Measurements from ENCODE around the gene PRKCH.
"Not testable (repeated sequence)": the region's sequence is repeated elsewhere in the genome, so short reads cannot be mapped to it uniquely, and the experiment has no call there.

PRKCH gene

DNA sequence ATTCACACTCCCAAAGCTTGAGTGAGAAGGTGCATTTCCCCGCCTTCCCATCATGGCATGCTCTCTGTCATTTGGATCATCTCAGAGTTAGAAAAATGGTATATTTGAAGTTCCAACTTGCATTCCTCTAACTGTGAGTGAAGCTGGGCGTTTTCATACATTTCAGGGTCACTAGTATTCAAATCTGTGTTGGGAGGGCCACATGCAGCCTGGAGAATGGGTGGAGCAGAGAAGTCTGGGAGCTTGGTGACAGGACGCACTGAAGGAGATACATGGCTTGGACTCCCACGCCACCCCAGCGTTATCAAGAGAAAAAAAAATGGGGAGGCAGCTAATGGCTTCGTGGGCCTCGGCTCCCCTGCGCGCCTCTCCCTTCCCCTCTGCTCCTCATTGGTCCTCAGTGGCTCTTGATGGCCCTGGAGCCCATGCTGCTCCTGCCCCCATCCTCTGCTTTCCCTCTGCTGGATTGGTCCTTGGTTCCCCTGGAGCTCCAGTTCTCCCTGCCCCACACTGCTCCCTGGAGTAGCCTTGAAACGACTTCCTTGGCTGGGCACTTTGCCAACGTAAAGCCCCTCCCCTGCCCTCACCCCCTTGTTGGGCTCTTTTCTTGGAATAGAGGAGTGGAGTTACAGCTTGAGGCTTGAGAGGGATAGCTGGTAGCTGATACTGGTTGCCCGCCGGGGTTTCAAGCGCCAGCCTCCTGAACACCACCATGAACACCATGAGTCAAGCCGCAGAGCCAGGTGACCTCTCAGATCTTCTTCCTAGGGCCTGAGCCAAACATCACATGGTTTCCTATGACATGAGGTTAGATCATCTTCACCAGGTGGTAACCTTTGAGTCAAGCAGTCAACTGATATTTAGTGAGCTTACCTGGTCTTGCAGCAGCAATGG lies 139.6 kb downstream of the PRKCH start:
- H3K36me3 Mint-ChIP-seq (ENCODE audit: low read depth) = peaks cover 95% of the 10 kb centered on the region
- H3K9me3 Mint-ChIP-seq = peaks cover 4% of the 10 kb centered on the region
- H3K27ac Mint-ChIP-seq = peak overlapping the region; percentile 94
- H3K27me3 Mint-ChIP-seq = no peaks in the 10 kb centered on the region
- H3K4me1 Mint-ChIP-seq (ENCODE audit: low read depth) = peaks cover 88% of the 10 kb centered on the region
- peak overlapping the region; percentile 19 for H3K4me3 Mint-ChIP-seq

- Mint-ChIP-seq H3K4me3 (peak overlapping the region; percentile 49), H3K4me1 (ENCODE audit: low read depth) (peaks cover 80% of the 10 kb centered on the region), H3K27ac (peak overlapping the region; percentile 94), H3K36me3 (ENCODE audit: low read depth) (peaks cover 96% of the 10 kb centered on the region), H3K27me3 (no peaks in the 10 kb centered on the region), H3K9me3 (peaks cover 4% of the 10 kb centered on the region)
These were observed 140.5 kb downstream of the PRKCH start for GRCh38 chr14:61461808-61462275.

- peaks cover 96% of the 10 kb centered on the region for H3K36me3 Mint-ChIP-seq (ENCODE audit: low read depth)
These were observed 141.3 kb downstream of the PRKCH start for GRCh38 chr14:61462566-61463193.

GRCh38 chr14:61463664-61464285 lies 142.4 kb downstream of the PRKCH start:
- no peaks in the 10 kb centered on the region for H3K27me3 Mint-ChIP-seq
- peak overlapping the region; percentile 71 for H3K27ac Mint-ChIP-seq
- H3K9me3 Mint-ChIP-seq = peaks cover 4% of the 10 kb centered on the region
- H3K4me1 Mint-ChIP-seq (ENCODE audit: low read depth) = peaks cover 77% of the 10 kb centered on the region
- peaks cover 95% of the 10 kb centered on the region for H3K36me3 Mint-ChIP-seq (ENCODE audit: low read depth)
- no peak overlapping the region for H3K4me3 Mint-ChIP-seq

More at GRCh38 chr14:61462566-61463193, 141.3 kb downstream of the PRKCH start:
- Mint-ChIP-seq H3K27me3 (no peaks in the 10 kb centered on the region), H3K9me3 (peaks cover 4% of the 10 kb centered on the region), H3K4me3 (no peak overlapping the region), H3K27ac (peak overlapping the region; percentile 94), H3K4me1 (ENCODE audit: low read depth) (peaks cover 77% of the 10 kb centered on the region)

GRCh38 chr14:61464539-61465320 lies 143.4 kb downstream of the PRKCH start:
- Mint-ChIP-seq H3K36me3 (ENCODE audit: low read depth) (peaks cover 89% of the 10 kb centered on the region), H3K27ac (peak overlapping the region; percentile 8), H3K4me1 (ENCODE audit: low read depth) (peaks cover 80% of the 10 kb centered on the region)
- not testable (repeated sequence) for H3K4me3 Mint-ChIP-seq, H3K27me3 Mint-ChIP-seq, H3K9me3 Mint-ChIP-seq

DNA sequence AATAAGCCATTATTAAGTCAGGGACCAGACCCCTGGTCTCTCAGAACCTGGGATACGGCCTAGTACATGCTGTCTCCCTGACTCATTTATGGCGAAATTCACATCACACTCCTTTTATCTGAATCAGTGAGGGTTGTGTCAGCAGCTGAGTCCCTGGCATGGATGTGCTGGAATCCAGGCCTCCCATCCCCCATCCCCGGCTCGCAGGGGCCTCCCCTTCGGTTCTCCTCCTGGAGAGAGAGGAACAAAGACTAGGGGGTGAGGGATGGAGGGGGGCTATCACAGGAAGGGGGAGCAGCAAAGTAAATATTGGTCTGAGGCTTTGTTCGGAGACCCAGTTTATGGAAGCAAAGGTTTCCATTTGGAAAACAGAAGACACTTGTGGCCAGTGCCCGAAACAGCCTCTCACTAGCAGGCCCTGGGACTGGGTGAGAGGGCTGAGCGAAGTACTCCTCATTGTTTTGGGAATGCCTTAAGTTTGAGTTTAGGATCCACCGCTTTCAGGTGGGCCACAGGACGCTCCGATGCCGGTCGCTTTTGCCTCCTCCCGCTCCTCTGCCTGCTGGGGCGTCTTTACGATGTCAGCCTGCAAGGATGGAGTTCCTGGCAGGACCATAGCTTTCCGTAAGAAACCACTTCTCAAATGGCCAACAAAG lies 145.0 kb downstream of the PRKCH start:
- Mint-ChIP-seq H3K4me1 (ENCODE audit: low read depth) (peaks cover 82% of the 10 kb centered on the region), H3K27me3 (no peaks in the 10 kb centered on the region), H3K4me3 (no peak overlapping the region), H3K27ac (peak overlapping the region; percentile 29), H3K9me3 (no peaks in the 10 kb centered on the region), H3K36me3 (ENCODE audit: low read depth) (peaks cover 89% of the 10 kb centered on the region)

DNA sequence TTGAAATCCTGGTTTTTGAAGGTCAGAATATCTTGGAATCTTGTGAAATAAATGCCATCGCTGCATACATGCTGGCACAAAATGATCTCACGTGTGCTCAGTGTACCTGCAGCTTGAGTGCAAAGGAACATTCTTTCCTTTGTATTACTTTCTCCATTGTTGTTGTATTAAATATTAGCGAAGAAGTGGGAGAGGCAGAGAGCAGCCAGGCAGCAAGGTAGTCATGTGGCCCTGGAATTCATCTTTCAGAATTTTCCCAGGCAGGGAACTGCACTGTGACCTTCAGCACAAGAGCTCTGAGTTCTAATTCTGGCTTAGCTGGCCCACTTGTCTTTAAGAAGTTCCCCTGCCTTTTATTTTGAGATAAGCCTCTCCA lies 145.5 kb downstream of the PRKCH start:
- Mint-ChIP-seq H3K4me1 (ENCODE audit: low read depth) (peaks cover 82% of the 10 kb centered on the region), H3K9me3 (no peaks in the 10 kb centered on the region), H3K27me3 (no peaks in the 10 kb centered on the region), H3K27ac (peak overlapping the region; percentile 62), H3K36me3 (ENCODE audit: low read depth) (peaks cover 88% of the 10 kb centered on the region), H3K4me3 (no peak overlapping the region)

GRCh38 chr14:61467296-61467695 lies 145.9 kb downstream of the PRKCH start:
- peaks cover 82% of the 10 kb centered on the region for H3K4me1 Mint-ChIP-seq (ENCODE audit: low read depth)
- H3K27ac Mint-ChIP-seq = peak overlapping the region; percentile 62
- no peaks in the 10 kb centered on the region for H3K27me3 Mint-ChIP-seq
- peaks cover 84% of the 10 kb centered on the region for H3K36me3 Mint-ChIP-seq (ENCODE audit: low read depth)
- H3K9me3 Mint-ChIP-seq = no peaks in the 10 kb centered on the region
- no peak overlapping the region for H3K4me3 Mint-ChIP-seq

GRCh38 chr14:61468063-61468825 lies 146.9 kb downstream of the PRKCH start:
- Mint-ChIP-seq H3K27me3 (no peaks in the 10 kb centered on the region), H3K9me3 (peaks cover 1% of the 10 kb centered on the region), H3K36me3 (ENCODE audit: low read depth) (peaks cover 82% of the 10 kb centered on the region), H3K4me1 (ENCODE audit: low read depth) (peaks cover 83% of the 10 kb centered on the region), H3K27ac (peak overlapping the region; percentile 73), H3K4me3 (no peak overlapping the region)

- Mint-ChIP-seq H3K4me3 (peak overlapping the region; percentile 84), H3K27me3 (no peaks in the 10 kb centered on the region), H3K9me3 (peaks cover 3% of the 10 kb centered on the region), H3K4me1 (ENCODE audit: low read depth) (peaks cover 87% of the 10 kb centered on the region), H3K27ac (peak overlapping the region; percentile 99), H3K36me3 (ENCODE audit: low read depth) (peaks cover 78% of the 10 kb centered on the region)
These were observed 148.4 kb downstream of the PRKCH start for GRCh38 chr14:61469781-61470180.

- H3K27ac Mint-ChIP-seq = peak overlapping the region; percentile 99
- peaks cover 3% of the 10 kb centered on the region for H3K9me3 Mint-ChIP-seq
- peaks cover 78% of the 10 kb centered on the region for H3K36me3 Mint-ChIP-seq (ENCODE audit: low read depth)
- H3K4me1 Mint-ChIP-seq (ENCODE audit: low read depth) = peaks cover 88% of the 10 kb centered on the region
- H3K27me3 Mint-ChIP-seq = no peaks in the 10 kb centered on the region
- H3K4me3 Mint-ChIP-seq = peak overlapping the region; percentile 84
These were observed 149.0 kb downstream of the PRKCH start for GRCh38 chr14:61470261-61470960.

DNA sequence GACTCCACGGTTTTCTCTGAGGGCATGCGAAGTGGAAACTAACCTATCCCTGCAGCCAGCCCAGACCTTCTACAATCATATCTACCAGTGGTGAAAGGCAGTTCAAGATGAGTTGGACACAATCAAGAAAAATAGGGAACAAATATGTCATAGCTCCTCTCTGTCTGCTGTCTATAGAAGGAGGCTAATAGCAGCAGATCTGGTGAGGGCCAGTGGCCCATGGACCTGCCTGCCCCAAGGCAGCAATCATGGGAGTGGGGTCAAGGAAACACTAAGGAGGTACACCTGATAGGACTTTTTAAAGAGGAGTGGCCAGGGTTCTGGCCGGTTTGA lies 149.5 kb downstream of the PRKCH start:
- peaks cover 3% of the 10 kb centered on the region for H3K9me3 Mint-ChIP-seq
- peaks cover 75% of the 10 kb centered on the region for H3K36me3 Mint-ChIP-seq (ENCODE audit: low read depth)
- H3K4me3 Mint-ChIP-seq = peak overlapping the region; percentile 84
- H3K4me1 Mint-ChIP-seq (ENCODE audit: low read depth) = peaks cover 87% of the 10 kb centered on the region
- no peaks in the 10 kb centered on the region for H3K27me3 Mint-ChIP-seq
- H3K27ac Mint-ChIP-seq = peak overlapping the region; percentile 99
